ENCODE measurements around the gene LRRC74B.
"Not testable (repeated sequence)": the region's sequence is repeated elsewhere in the genome, so short reads cannot be mapped to it uniquely, and the experiment has no call there.

The LRRC74B gene

DNA sequence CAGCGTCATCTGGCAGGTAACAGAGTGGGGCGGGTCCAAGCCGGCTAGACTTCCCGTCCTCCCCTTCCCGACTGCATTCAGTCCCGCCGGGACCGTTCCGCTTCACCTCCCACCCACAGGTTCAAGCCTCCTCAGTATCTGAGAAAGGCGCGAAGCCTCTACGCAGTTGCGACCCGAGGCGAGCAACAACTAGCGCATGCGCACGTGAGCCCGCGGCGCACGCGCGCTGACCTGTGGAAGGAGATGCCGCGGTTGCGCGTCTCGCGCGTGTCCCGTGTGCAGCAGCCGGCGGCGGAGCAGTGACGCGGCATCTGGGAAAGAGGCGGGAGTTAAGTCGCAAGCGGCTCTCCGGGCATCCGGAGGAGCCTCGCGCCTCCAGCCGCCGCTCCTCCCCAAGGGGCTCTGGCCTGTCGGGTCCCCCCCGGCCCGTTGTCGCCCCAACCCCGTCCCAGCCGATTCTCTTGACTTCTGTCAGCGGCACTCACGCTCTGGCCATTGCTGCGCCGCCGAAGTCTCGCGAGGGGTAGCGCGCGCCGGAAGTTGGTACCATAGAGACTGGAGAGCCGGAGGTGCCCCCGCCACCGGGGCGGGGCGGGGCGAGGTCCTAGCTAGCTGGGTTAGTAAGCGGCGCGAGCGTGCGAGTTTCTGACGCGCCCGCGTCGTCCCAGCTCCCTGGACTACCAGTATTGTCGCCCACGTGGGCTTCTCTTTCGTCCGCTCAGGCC, 44.0 kb upstream of the LRRC74B start, which contains the start of gene THAP7:
Gene THAP7, minus strand, starts transcription at position 518 of the 725 bp plus-strand sequence. Its CDS starts 207 bp downstream, at position 311.
- Histone ChIP-seq H3K36me3 (peaks cover 0 to 34% (median 31%) of the 10 kb centered on the region in 3 donors), H3K27me3 (no peaks in the 10 kb centered on the region), H3K9me3 (no peaks in the 10 kb centered on the region), H3K4me1 (peaks cover 10 to 37% (median 32%) of the 10 kb centered on the region in 4 donors), H3K27ac (peak within 1 kb of the TSS; percentile 97), H3K4me3 (peak within 1 kb of the TSS; percentile 71 to 74)
- intact Hi-C loops (cut with DNase I; ENCODE audit: low total_unique reads): no loop called here
- TF ChIP-seq, protein P1, sequence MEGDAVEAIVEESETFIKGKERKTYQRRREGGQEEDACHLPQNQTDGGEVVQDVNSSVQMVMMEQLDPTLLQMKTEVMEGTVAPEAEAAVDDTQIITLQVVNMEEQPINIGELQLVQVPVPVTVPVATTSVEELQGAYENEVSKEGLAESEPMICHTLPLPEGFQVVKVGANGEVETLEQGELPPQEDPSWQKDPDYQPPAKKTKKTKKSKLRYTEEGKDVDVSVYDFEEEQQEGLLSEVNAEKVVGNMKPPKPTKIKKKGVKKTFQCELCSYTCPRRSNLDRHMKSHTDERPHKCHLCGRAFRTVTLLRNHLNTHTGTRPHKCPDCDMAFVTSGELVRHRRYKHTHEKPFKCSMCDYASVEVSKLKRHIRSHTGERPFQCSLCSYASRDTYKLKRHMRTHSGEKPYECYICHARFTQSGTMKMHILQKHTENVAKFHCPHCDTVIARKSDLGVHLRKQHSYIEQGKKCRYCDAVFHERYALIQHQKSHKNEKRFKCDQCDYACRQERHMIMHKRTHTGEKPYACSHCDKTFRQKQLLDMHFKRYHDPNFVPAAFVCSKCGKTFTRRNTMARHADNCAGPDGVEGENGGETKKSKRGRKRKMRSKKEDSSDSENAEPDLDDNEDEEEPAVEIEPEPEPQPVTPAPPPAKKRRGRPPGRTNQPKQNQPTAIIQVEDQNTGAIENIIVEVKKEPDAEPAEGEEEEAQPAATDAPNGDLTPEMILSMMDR (IDR thresholded peaks at IDR 0.05): no peak
- peak; percentile 98 for DNase-seq

DNA sequence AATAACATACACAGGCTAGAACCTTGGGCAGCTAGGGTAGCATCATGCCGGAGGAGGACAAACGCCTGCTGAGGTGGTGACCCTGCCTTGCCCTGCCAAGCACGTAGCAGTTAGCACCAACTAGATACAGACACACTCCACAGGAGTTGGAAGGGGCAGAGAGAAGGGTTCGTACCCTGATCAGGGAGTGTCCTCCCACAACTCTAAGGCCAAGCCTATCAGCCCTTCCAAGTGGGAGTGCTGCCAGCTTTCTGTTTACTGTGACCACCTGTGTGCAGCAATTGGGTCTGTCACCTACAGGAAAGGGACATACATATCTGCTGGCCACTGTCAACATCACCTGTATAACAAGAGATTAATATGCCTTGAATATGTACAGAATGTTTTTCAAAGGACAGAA, 42.0 kb upstream of the LRRC74B start:
- no peak for DNase-seq
- TF ChIP-seq, protein P1 (IDR thresholded peaks at IDR 0.05): no peak
- Histone ChIP-seq H3K27me3 (no peaks in the 10 kb centered on the region), H3K27ac (peak overlapping the region; percentile 97), H3K9me3 (no peaks in the 10 kb centered on the region), H3K36me3 (peaks cover 0 to 14% (median 14%) of the 10 kb centered on the region in 3 donors), H3K4me1 (peaks cover 10 to 37% (median 32%) of the 10 kb centered on the region in 4 donors), H3K4me3 (no peak overlapping the region)
- intact Hi-C loops (cut with DNase I; ENCODE audit: low total_unique reads): no loop called here

DNA sequence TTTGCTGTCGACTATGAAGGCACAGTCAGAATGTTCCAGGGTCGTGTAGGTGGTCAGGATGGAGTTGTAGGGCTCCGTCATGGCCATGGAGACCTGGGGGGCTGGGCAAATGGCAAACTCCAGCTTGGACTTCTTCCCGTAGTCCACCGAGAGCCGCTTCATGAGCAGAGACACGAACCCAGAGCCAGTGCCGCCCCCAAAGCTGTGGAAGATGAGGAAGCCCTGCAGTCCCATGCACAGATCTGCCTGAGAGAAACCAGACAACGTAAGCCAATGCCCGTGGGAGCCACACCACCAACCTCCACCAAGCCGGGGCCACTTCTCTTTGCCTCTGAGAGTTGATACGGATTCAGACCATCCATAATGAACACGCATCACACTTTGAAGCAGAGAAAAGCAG, 36.5 kb upstream of the LRRC74B start:
- H3K36me3 ChIP-seq; H3K27me3 ChIP-seq; H3K27ac ChIP-seq; H3K4me1 ChIP-seq; H3K9me3 ChIP-seq; intact Hi-C loops (cut with DNase I; ENCODE audit: low total_unique reads); H3K4me3 ChIP-seq; DNase-seq: not testable (repeated sequence)

DNA sequence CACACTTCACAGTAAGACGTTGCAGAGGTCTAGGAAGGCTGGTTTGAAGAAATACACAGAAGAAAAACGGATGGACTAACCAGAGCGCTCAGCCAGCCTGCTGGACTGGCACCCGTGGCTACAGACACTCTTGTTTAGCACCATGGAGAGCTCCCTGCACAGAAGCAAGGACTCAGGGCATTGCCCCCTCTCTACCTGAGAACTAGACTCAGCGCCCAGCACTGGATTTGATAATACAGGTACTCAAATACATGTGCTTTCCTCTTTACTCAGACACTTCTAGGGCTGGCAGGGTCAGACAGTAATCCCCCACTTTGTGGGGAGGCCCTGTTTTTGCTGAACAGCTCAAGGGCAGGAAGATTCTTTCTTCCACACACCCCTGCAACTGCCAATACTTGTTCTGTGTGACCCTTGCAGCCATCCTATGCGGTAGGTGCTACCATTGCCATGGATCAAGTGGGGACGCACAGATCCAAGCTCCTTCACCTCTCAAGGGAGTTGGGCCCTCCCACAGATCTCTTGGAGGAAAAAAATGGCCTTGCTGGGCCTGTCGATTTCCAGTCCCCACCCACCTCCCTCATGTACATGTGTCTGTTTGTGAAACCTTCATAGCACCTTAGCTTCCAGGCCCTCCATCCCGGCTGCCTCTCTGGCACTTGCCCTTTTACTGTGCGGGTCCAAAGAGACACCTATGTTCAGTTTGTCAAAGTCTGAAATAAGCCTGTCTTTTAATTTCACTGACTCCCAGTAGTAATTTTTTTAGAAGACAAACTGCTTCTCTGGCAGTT, 35.9 kb upstream of the LRRC74B start:
- Histone ChIP-seq H3K27me3 (no peaks in the 10 kb centered on the region), H3K27ac (no peak overlapping the region), H3K4me3 (no peak overlapping the region), H3K9me3 (no peaks in the 10 kb centered on the region), H3K36me3 (no peaks in the 10 kb centered on the region), H3K4me1 (peaks cover 3 to 14% (median 10%) of the 10 kb centered on the region in 4 donors)
- intact Hi-C loops (cut with DNase I; ENCODE audit: low total_unique reads): no loop called here
- no peak for DNase-seq
- TF ChIP-seq, protein P1 (IDR thresholded peaks at IDR 0.05): no peak

DNA sequence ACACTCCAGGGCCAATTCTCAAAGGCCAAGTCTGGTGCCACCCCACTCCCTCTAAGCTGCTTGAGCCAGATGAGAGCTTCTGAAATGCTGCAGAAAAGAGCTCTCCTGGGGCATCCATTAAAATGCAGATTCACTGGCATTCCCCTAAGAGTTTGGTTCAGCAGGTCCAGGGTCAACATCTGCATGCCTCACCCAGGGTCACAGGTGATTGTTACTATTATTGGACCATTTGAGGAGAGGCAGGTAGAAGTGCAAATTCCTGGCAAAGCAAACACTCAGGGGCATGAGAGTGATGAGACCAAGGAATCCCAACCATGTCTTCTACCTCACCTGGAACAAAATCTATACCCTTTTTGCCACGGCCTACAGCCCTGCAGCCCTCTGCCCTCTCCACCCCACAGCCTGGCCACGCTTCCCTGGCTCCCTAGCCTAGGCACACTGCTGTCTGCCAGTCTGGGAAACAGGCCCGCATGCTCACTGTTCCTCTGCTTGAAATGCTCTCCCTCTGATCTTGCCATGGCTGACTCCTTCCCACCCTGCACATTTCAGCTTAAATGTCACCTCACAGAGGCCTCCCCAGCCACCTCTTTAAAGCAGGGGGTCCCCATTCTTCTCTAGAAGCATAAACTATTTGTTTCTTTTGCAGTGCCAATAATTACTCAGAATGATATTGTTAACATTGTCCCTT, 35.2 kb upstream of the LRRC74B start:
- H3K4me1 ChIP-seq: peaks cover 11 to 22% (median 17%) of the 10 kb centered on the region in 4 donors

More for the DNA sequence above, 35.2 kb upstream of the LRRC74B start:
- Histone ChIP-seq H3K36me3 (no peaks in the 10 kb centered on the region), H3K27ac (no peak overlapping the region), H3K9me3 (no peaks in the 10 kb centered on the region), H3K27me3 (no peaks in the 10 kb centered on the region), H3K4me3 (no peak overlapping the region)
- intact Hi-C loops (cut with DNase I; ENCODE audit: low total_unique reads): no loop called here
- TF ChIP-seq, protein P1 (IDR thresholded peaks at IDR 0.05): no peak
- DNase-seq: no peak
